Activated naive CD4-positive, alpha-beta T cell (primary cell): Measurements from ENCODE around the gene AQP2.

Experiments used
- DNase-seq, 4 experiments: peaks; one replicate each; lab custom pipeline; 2025; lab: John Stamatoyannopoulos, UW

Gene AQP2

DNA sequence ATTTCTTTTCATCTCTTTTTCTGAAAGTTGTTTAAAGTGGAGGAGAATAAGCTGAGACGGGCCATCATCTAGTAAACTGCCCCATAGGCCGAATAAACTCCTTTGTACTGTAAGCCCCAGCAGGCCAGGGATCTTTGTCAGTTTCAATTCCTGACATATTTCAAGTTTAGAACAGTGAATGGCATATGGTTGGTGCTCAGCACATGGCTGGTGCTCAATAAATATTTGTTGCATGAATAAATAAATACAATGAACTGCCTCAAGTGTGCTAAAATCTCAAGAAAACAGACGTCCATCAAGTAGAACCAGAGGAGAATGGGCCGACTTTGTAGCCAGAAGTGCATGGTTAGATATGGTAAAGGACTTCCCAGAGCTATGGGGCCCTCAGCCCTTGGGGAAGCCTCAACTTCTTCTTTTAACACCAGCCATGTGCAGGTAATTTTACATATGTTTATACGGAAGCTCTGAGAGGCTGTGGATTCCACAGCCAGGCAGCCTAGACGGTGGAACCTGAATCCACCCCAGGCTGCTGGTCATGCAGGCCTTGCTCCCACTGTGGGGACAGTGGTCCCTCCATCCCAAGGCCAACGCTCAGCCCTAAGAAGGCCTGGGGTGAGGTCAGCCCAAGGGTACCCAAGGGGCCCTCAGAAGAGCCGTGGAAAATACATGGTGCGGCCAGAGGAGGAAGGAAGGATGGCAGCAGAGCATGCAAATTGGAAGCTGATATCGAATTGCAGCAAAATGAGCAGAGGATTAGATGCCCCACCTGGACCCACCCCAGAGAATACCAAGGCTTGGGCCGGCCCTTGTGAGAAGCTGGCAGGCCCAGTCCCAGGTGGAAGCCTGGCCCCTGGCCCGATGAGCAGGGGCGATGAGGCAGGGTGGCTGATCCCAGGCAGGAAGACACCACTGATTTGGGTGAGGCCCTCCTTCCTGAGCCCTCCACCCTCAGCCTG, 8.7 kb upstream of the AQP2 start:
- no peak for DNase-seq

DNA sequence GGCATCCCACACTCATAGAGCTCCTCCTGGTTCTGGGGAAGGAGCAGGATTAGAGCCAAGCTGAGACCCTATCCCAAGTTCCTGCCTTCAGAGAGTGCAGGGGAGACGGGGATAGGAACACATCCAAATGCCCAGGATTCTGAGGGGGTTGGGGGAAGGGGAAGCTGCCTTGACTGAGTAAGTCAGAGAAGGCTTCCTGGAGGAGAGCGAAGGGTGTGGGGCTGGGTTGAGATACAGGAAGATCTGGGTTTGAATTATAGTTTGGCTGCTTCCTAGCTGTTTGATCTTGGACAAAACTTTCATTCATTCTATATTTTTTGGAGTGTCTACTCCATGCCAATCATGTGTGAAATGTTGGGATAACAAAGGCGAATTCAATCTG, 8.0 kb upstream of the AQP2 start:
- no peak for DNase-seq

DNA sequence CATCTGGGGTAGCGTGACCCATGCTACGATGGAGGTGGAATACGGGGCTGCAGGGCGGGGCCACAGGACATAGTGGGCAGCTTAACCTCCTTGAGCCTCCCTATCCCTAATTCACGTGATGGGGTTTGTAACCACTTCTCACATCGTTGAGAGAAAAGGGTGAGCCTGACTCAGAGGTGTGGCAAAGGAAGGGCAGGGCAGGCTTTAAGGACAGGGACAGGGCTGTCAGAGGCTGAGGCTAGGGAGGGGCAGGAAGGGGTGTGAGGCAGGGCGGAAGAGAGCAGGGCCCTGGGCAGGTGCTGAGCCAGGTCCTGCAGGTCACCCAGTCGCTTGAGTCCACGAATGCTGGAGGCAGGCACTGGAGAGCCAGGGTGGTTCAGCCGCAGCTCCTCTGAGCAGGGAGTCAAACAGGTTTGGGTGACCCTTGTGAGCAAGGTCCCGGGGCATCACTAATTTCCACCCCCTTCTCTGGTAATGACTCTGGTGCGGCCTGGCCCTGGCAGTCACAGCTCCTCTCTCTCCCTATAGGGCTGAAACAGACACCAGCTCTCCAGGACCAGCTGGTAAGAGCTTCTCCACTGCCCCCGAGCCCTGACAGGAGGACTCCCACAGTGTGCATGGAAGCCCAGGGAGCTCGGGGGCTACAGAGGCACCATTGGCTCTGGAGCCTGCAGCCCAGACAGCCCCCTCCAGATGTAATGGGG, 7.5 kb upstream of the AQP2 start:
- no peak for DNase-seq

DNA sequence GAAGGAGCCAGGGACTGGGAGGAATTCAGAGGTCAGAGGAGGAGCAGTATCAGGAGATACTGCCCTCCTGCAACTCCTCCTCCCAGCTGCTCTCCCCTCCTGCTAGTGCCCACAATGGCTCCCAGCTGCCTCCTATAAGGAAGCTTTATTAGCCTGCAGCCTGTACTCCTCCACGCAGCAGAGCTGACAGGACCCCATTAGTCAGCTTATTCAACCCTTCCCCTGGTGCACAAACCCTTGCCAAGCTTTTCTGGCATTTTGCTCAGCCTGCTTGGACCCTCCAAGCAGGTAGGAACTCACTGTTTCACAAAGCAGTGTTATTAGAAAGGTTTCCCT, 6.9 kb upstream of the AQP2 start:
- DNase-seq = no peak

DNA sequence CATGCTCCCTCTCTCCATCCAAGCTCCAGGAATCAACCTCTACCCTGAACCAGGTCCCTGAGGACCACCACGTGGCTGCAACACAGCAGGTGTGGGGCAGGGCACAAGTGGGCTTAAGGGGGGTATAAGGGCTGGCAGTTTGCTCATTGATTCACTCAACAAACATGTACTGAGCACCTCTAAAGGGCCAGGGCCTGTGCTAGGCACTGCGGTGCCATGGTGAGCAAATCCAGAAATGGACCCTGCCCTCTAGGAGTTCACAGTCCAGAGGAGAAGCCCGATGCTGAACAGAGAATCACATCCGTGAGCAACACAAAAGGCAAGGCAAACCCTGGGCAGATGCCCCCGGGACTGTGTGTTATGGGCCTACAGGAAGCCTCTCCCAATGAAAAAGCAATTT, 6.5 kb upstream of the AQP2 start:
- DNase-seq = no peak

DNA sequence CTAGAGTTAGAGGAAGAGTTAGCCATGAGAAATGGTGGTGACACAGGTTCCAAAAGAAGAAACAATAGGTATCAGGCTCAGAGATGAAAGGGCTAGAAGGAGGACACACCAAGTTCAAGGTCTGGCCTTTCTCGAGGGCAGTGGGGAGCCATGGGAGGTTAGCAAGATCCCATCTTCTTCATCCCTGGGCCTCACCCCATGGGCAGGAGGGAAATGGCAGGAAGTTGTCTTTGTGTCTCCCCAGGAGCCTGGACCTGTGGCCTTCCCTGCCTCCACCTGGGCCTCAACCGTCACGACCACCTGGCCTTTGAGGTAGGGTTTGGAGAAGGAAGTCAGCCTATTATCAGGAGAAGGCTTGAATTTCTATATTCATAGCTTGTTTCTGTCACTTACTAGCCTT, 5.8 kb upstream of the AQP2 start:
- no peak for DNase-seq

DNA sequence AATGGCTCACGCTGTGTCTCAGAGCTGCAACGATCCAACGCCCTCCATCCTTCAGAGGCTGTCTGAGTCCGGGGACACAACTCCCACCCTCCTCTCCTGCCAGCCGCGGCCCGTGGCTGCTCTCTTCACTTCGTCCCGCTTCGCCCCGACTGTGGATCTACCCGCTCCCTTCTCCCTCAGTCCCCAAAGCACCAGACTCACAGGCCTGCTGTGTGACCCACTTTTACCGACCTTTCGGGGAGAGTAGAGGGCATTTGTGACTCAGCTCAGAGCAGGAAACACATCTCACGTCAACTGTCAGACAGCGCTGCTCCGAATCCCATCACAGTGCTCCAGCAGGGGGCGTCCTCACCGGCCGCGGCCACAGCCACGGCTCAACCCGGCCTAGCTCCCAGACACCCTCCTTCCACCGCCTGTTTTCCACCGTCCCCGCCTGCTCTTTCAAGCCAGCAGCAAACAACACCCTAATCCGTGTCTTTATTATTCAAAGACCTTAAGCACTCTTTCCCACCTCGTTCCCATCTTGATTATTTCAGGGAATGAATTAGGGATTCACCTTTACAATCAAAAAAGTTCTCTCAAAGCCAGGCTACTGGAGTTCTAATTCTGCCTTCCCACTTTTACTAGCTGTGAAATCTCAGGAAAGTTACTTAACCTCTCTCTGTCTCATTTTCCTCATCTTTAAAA, 5.0 kb upstream of the AQP2 start:
- peak; percentile 55 to 76 (median 62) for DNase-seq

DNA sequence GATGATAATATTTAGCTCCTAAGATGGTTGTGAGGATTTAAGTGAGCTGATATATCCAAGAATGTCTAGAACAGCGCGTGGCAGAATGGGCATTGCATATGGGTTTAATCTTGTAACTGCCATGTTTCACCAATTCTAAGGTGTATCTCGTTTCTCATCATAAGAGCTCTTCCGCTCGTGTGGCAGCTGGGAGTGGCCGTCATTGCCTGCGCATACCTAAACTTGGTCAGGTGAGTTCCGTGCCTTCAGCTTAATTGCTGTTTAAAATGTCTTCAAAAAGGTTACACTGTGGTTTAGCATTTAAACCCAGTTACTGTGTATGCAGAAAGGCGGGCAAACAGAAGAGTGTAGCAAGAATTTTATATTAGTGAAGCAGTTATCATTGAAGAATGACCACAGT, 4.5 kb upstream of the AQP2 start:
- no peak for DNase-seq

DNA sequence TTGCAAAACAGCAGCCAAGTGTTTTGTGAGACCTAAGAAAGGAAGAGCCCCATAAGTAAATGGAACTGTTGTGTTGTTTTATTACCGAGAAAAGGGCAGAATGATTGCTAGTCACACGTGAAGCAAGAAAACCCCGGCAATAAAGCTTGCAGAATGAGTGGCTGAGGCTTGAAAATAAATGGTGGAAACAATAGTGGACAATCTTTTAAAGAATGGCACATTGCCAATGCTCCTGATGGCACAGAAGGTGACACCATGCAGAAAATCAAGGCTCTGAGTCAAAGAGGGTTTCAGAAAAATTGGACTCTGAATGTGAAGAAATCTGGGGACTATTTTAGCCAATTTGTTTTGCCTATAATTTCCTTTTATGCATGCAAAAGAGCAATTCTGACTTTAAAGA, 4.0 kb upstream of the AQP2 start:
- DNase-seq = no peak

DNA sequence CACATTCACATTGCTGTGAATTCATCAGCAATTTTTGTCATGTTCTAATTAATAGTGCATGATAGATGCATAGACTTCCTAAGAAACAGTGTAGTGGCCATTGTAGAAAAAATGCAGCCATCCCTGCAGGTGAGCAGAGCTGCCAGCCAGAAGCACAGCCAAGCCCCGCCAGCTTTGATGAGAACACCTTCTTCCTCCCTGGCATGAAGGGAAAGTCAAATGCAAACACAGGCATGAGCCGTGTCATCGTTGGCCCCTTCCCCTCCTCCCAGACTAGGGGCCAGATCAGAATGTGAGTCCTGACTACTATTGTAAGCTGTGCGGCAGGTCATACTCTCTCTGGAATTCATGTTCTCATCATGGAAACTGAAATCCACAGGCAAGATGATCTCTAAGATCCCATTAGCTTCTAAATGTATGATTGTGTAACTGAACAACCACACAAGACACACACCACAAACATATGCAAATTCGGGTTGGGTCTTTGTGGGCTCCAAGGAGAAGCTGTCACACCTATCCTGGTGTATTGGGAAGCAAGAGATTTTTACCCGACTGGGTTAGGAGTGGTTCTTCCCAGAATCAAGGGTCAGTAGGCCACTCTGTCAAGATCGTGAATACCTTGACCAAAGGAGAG, 2.8 kb upstream of the AQP2 start:
- DNase-seq = no peak

DNA sequence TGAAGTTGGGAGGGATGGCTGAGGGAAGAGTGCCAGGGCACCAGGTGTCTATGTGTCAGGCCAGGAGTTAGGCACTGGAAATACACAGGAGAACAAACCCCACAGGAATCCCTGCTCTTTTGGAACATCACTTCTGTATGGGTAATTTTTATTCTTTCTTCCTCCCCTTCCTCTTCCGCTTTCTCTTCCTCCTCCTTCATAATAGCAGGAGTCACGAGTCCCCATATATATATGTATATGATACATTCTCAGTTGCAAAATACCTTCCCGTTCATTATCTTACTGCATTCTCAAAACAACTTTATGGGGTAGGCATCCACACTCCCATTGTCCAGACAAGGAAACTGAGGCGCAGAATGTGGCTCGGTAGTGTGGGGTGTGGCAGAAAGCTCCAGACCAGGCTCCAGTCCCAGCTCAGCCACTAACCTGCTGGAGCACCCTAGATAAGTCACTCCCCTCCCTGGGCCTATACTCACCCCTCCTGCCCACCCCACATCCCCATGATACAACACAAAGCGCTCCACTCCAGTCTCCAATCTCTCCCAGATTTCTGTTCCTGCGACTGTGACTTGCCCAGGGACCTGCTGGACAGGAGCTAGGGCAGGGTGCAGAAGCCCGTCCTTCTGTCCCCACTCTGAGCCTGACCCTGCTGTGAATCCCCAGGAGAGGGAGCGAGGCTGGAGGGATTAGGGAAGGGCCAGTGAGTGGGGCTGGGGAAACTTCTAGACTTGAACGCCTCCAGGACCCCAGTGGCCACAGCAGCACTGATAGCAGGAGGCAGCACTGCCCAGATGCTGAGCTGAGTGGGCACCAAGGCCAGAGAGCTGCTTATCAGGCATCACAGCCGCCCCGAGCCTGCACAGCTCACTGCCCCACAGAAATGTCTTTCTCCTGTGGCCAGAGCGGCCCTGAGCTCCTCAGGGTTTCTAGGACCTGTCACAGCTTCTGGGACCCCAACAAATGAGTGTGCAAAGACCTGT, 1.4 kb upstream of the AQP2 start:
- no peak for DNase-seq

DNA sequence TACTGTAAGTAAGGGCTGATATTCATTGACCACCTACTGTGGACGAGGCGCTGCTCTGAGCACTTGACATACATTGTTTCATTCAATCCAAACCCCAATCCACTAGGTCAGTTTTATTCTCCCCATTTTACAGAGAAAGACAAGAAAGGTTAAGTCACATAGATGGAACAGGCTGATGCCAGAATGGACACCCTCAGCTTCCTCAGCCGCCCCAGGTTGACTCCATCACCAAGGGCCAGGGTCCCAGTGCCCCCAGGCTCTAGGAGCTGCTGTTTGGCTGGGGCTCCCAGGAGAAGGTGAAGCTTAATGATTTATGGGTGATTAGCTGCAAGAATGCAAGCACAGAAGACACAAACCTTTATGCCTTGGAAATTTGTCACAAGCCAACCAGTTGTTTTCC, 671 bp upstream of the AQP2 start:
- no peak for DNase-seq

DNA sequence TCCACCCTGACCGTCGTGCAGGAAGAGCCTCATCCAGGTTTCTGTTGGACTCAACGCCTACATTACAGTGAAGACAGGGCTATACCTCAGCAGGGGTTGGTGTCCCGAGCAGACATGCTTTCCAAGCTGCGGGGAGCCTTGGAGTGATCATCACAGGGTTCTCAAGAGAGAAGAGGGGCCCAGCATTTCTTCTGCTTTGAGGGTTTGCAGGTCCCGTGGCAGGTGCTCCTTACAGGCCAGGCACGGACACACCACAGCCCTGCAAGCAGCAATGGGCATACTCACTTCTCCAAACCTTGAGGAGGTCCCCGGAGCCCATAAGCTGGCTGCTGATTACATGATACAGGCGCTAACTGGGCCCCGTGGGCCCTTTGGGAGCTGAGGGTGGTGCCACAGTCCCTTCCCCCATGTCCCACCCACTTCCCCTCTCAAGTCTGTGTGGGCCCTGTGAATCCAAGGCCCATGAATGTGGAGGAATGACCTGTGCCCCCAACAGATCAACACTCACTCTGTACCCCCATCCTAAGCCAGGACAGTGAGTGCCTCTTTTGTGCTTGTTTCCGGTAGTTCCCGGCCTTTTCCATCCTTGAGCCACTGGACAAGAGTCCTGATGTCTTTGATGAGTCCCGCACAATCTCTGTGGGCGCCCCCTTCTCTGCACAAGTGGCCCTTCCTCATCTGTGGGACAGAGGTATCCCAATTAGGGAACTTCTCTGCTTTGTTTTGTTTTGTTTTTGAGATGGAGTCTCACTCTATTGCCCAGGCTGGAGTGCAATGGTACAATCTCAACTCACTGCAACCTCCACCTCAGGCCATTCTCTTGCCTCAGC, 1.1 kb downstream of the AQP2 start:
- DNase-seq = no peak

DNA sequence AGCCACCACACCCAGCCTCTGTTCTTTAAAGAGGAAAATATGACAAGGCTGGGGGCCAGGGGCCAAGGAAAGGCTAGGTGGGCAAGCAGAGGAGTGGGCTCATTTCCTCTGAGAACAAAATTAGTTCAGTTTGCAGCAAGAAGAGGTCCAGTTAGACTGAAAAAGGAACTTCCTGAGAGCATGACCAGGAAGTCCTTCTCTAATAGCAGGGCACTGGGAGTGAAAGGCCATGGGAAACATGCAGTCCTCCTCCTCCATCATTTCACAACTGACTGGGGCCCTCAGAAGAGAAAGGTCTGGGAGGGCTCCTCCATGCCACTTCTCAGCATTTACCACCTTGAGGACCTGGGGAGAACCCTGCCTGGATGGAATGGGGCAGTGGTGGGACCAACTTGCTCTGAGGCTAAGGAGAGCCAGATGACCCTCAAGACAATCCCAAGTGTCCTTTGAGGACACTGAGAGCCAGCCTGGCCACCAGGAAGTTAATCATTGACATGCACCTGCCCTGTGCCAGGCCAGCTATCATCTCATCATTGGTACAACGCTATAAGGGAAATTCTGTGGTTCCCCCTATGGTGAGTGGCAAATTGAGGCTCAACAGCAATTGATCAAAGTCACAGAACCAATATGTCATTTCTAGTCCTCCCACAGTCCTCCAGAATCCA, 2.0 kb downstream of the AQP2 start:
- DNase-seq = no peak

DNA sequence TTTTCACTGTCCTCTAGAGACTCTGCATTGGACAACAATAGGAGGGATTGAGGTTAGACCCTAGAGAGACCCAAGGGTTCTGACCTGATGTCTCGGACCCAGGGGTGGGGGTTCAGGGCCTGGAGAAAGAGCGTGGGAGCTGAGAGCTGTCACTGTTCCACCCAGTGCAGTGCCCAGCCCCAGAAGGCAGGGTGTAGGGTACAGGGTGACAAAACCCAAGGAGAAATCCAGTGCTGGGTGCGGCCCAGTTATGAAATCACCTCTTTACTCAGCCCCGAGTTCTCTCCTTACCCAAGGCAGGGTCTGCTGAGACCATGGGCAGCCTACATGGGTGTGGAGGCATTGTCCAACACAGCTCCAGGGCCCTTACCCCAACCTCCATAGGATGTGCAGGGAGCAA, 2.6 kb downstream of the AQP2 start:
- DNase-seq = no peak

DNA sequence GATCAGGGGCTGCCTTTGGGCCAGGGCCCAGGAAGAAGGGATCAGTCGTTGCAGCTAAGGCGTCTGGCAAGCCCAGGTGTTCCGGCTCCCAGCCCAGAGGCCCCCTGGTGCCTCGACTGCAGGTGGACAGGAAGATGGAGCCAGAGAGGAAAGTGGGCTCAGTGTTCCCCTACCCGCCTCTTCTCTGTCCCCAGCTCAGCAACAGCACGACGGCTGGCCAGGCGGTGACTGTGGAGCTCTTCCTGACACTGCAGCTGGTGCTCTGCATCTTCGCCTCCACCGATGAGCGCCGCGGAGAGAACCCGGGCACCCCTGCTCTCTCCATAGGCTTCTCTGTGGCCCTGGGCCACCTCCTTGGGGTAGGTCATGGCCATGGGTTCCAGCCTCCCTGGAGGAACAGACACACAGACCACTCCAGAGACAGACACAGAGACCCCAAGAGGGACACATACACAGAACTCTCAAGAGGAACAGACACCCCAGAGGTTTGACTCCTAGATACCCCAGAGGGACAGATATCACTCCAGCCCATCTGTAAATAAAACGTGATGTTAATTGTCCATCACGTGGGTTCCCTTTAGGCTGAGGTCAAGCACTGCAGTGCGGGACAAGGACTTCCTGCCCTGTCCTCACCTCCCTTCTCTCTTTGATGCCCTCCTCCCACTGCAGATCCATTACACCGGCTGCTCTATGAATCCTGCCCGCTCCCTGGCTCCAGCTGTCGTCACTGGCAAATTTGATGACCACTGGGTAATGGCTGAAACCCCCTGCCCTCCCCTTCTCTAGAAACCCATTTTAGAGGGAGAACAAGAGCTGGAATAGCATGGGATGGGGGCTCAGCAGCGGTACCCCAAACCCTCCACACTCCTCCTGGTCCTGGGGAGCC, 3.7 kb downstream of the AQP2 start:
- DNase-seq = no peak

DNA sequence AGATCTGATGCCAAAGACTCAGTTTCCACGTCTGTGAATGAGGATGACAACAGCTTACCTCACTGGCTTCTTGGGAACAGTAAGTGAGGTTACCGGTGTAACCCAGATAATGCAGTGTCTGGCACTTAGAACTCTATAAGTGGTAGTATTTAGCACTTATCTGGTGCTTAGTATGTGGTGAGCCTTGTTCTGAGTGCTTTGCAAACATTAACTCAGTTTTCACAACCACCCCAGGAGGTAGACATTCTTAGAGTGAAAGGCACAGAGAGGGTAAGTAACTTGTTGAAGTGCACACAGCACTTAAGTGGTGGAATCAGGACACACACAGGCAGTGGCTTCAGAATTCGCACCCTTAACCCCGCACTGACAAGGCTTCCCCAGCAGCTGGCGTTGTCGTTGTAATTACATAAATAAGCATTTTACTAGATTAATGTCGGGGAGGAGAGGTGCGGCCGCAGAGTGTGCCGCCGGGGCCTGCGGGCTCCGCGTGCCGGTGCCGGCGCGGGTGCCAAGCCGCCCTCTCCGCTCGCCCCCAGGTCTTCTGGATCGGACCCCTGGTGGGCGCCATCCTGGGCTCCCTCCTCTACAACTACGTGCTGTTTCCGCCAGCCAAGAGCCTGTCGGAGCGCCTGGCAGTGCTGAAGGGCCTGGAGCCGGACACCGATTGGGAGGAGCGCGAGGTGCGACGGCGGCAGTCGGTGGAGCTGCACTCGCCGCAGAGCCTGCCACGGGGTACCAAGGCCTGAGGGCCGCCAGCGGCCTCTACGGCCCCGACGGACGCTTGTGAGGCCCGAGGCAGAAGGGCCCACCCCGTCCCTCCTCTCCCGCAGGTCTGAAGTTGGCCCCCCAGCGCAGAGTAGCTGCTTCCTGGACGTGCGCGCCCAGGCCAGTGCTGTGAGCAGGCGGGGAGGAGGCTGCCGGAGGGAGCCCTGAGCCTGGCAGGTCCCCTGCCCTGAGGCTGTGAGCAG, 4.6 kb downstream of the AQP2 start:
- DNase-seq = no peak
